Esophagus muscularis mucosa (tissue), 4 donors: ENCODE measurements around the gene SOS1. TPM values are rescaled to one million over a fixed set of nuclear protein-coding genes. Genes with fewer than 3 reads are reported as not detected.
A peak's percentile ranks its signal among the peaks of the same experiment; 100 is the strongest.
"Not testable (repeated sequence)": the region's sequence is repeated elsewhere in the genome, so short reads cannot be mapped to it uniquely, and the experiment has no call there.

ENCODE experiments used
- DNase-seq: peaks from one replicate; pipeline ENCODE4 v3.0.0-alpha.2; 2017; ENCODE audit errors: extremely low spot score
- H3K27ac ChIP-seq, 4 donors: fragments of 200-600 bp; sonication (generic); replicated peaks in 1 of 4; 1 replicate in 3 of 4; 2 replicates in 1 of 4; pipeline ENCODE4 v1.5.1; 2016 to 2019; ENCODE audit warnings: mild to moderate bottlenecking in 1 of 4
- H3K27me3 ChIP-seq, 4 donors: fragments of 200-600 bp; sonication (generic); one replicate each; pipeline versions ENCODE4 v1.5.1 to v1.6.0; 2016 to 2019
- H3K36me3 ChIP-seq, 4 donors: fragments of 200-600 bp; sonication (generic); one replicate each; pipeline ENCODE4 v1.5.1; 2016 to 2019
- H3K4me1 ChIP-seq, 4 donors: fragments of 200-600 bp; sonication (generic); one replicate each; pipeline ENCODE4 v1.5.1; 2016 to 2019
- H3K4me3 ChIP-seq, 4 donors: fragments of 200-600 bp; sonication (generic); 1 replicate in 2 of 4; 2 replicates in 2 of 4; pipeline ENCODE4 v1.5.1; 2016 to 2019; ENCODE audit warnings: mild to moderate bottlenecking in 4 of 4, moderate library complexity in 1 of 4
- H3K9me3 ChIP-seq, 4 donors: fragments of 200-600 bp; sonication (generic); 1 replicate in 3 of 4; 2 replicates in 1 of 4; pipeline ENCODE4 v1.5.1; 2016 to 2019
- CTCF ChIP-seq, 3 experiments: fragments of 200-600 bp in 2 of 3; fragments of 450-650 bp in 1 of 3; sonication (generic) in 2 of 3; IDR thresholded peaks; one replicate each; pipeline ENCODE4 v1.5.1; 2017 to 2019; ENCODE audit warnings: antibody characterized with exemption in 3 of 3, mild to moderate bottlenecking in 2 of 3, moderate library complexity in 1 of 3
- EP300 ChIP-seq: sonication (generic); formaldehyde crosslinking; IDR thresholded peaks from one replicate; pipeline ENCODE4 v1.6.1; 2017; ENCODE audit warnings: antibody characterized with exemption
- POLR2A ChIP-seq: fragments of 450-650 bp; IDR thresholded peaks from one replicate; pipeline ENCODE4 v1.6.1; 2017; ENCODE audit warnings: antibody characterized with exemption, moderate library complexity, mild to moderate bottlenecking, low read depth
- POLR2AphosphoS5 ChIP-seq, 2 donors: sonication (generic); formaldehyde crosslinking; IDR thresholded peaks; one replicate each; pipeline ENCODE4 v1.6.1; 2017; ENCODE audit warnings: antibody characterized with exemption in 2 of 2
- WGBS: methylation state at CpG from one replicate; pipeline ENCODE4 v1.1.5; 2018; 5-methylcytosine and 5-hydroxymethylcytosine counted together
- intact Hi-C: fragments of 100-400 bp; cut with DNase I; formaldehyde crosslinking; loops from one replicate; pipeline ENCODE4 v1.15.1; 2023
- total RNA-seq, 4 donors: library from RNA; depleted of rRNA; stranded (reverse); fragments of >200 nt; gene quantifications; one replicate each; pipeline versions ENCODE4 v1.1.0 to v1.2.1, GENCODE V29; 2016

Gene SOS1
- total RNA-seq, 4 donors from 2014 or later = 33.3 to 48.6 (median 35.7) TPM

DNA sequence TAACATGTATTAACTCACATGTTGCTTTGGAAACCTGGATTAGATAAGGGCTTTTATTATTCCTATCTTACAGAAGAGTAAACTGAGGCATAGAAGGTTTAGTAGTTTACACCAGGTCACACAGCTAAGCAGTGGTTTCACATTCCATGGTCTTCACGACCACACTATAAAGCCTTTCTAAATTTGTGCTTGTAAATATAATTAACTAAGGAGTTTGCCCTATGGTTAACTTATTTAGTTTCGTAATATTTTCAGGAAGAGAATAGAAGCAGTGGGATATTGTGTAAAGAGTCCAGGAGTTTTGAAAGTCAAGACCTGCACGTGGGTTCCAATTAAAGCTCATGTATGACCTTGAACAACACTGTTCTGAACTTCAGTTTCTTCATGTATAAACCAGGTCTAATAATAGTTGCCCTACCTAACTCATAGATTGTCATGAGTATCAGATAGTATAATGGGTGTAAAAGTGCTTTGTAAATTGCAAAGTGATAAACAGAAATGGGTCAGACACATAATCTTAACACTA, 19.5 kb upstream of the SOS1 start:
- H3K27ac ChIP-seq = peak overlapping the region in 2 of 4 donors; percentile 20 to 54
- no peaks in the 10 kb centered on the region for H3K27me3 ChIP-seq
- 69% methylated on average over 3 of the region's 3 CpGs for WGBS
- H3K4me1 ChIP-seq = peaks cover 11 to 43% (median 18%) of the 10 kb centered on the region in 4 donors
- H3K36me3 ChIP-seq = no peaks in the 10 kb centered on the region
- DNase-seq = no peak
- intact Hi-C loops = no loop called here
- TF ChIP-seq EP300 = no peak
- TF ChIP-seq POLR2A = no peak
- no peak for TF ChIP-seq POLR2AphosphoS5 (IDR thresholded peaks at IDR 0.05)
- TF ChIP-seq CTCF (IDR thresholded peaks at IDR 0.05) = no peak
- no peaks in the 10 kb centered on the region for H3K9me3 ChIP-seq
- H3K4me3 ChIP-seq = no peak overlapping the region

- no peaks in the 10 kb centered on the region for H3K9me3 ChIP-seq
- no peak overlapping the region for H3K4me3 ChIP-seq
- H3K4me1 ChIP-seq = peaks cover 11 to 43% (median 18%) of the 10 kb centered on the region in 4 donors
- peak overlapping the region in 1 of 4 donors; percentile 20 for H3K27ac ChIP-seq
- WGBS = 58% methylated on average over 2 of the region's 2 CpGs
- intact Hi-C loops = no loop called here
- no peak for TF ChIP-seq POLR2A
- TF ChIP-seq POLR2AphosphoS5 (IDR thresholded peaks at IDR 0.05) = no peak
- no peak for TF ChIP-seq CTCF (IDR thresholded peaks at IDR 0.05)
- TF ChIP-seq EP300 = no peak
- no peak for DNase-seq
- no peaks in the 10 kb centered on the region for H3K27me3 ChIP-seq
- H3K36me3 ChIP-seq = no peaks in the 10 kb centered on the region
Measured at GRCh38 chr2:39139511-39140237, 18.8 kb upstream of the SOS1 start.

GRCh38 chr2:39138837-39139211, 18.0 kb upstream of the SOS1 start:
- 83% methylated on average over 8 of the region's 8 CpGs for WGBS
- Histone ChIP-seq H3K27me3 (no peaks in the 10 kb centered on the region), H3K4me1 (peaks cover 11 to 43% (median 18%) of the 10 kb centered on the region in 4 donors), H3K9me3 (no peaks in the 10 kb centered on the region), H3K4me3 (no peak overlapping the region), H3K27ac (peak overlapping the region in 1 of 4 donors; percentile 20), H3K36me3 (no peaks in the 10 kb centered on the region)
- intact Hi-C loops = no loop called here
- no peak for TF ChIP-seq POLR2A
- TF ChIP-seq EP300 = no peak
- TF ChIP-seq CTCF (IDR thresholded peaks at IDR 0.05) = no peak
- no peak for TF ChIP-seq POLR2AphosphoS5 (IDR thresholded peaks at IDR 0.05)
- DNase-seq = no peak

GRCh38 chr2:39138187-39138836, 17.5 kb upstream of the SOS1 start:
- H3K36me3 ChIP-seq, DNase-seq, intact Hi-C loops, H3K27me3 ChIP-seq, H3K27ac ChIP-seq, H3K9me3 ChIP-seq, H3K4me3 ChIP-seq: not testable (repeated sequence)
- H3K4me1 ChIP-seq = peaks cover 11 to 43% (median 18%) of the 10 kb centered on the region in 4 donors
- 94% methylated on average over 18 of the region's 18 CpGs for WGBS

DNA sequence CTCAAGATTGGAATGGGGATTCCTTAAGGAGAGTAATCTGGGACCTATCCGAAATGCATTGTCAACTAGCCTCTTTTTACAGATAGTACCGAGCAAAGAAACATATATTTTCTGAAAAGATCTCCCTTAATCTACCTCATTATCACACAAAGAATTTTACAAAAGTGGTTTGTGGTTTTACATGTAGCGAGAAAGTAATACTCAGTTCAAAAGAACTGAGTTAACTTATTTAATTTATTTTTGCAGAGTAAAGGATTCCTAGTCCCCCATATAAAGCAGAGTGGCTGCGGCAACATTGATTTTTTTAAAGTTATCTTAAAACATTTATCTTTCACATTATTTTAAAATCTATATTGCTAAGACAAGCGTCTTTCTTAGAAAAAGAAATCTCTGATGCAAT, 15.9 kb upstream of the SOS1 start:
- Histone ChIP-seq H3K27me3 (no peaks in the 10 kb centered on the region), H3K27ac (no peak overlapping the region), H3K4me1 (peaks cover 8 to 34% (median 12%) of the 10 kb centered on the region in 4 donors), H3K4me3 (no peak overlapping the region), H3K36me3 (no peaks in the 10 kb centered on the region), H3K9me3 (no peaks in the 10 kb centered on the region)
- WGBS = 92% methylated on average over 5 of the region's 5 CpGs
- DNase-seq = no peak
- intact Hi-C loops = no loop called here
- TF ChIP-seq POLR2AphosphoS5 (IDR thresholded peaks at IDR 0.05) (no peak), EP300 (no peak), CTCF (IDR thresholded peaks at IDR 0.05) (no peak), POLR2A (no peak)
